HG03097 (cell line): ENCODE results near the gene BST1.
"Not testable (repeated sequence)": the region's sequence is repeated elsewhere in the genome, so short reads cannot be mapped to it uniquely, and the experiment has no call there.

Experiments used
- ATAC-seq: cut with Tn5 transposase; IDR thresholded peaks from one replicate; pipeline ENCODE4 v1.9.1; 2021; ENCODE audit not compliant: unreplicated experiment, low FRiP score

Gene BST1

GRCh38 chr4:15706646-15707362, 3.9 kb downstream of the BST1 start:
- no peak for ATAC-seq

GRCh38 chr4:15707363-15707715, 4.5 kb downstream of the BST1 start:
- ATAC-seq = no peak

GRCh38 chr4:15711762-15712161, 8.9 kb downstream of the BST1 start:
- no peak for ATAC-seq

- ATAC-seq = no peak
Measured at GRCh38 chr4:15712214-15712613, 9.3 kb downstream of the BST1 start.

- ATAC-seq = no peak
Measured at GRCh38 chr4:15714141-15714540, 11.3 kb downstream of the BST1 start.

GRCh38 chr4:15714646-15715435, 12.0 kb downstream of the BST1 start:
- ATAC-seq = no peak

- no peak for ATAC-seq
Measured at GRCh38 chr4:15716115-15716514, 13.2 kb downstream of the BST1 start.

- ATAC-seq = no peak
Measured at GRCh38 chr4:15717086-15717485, 14.2 kb downstream of the BST1 start.

- no peak for ATAC-seq
Measured at GRCh38 chr4:15717657-15718416, 15.0 kb downstream of the BST1 start.

GRCh38 chr4:15718465-15718864, 15.6 kb downstream of the BST1 start:
- no peak for ATAC-seq

- no peak for ATAC-seq
Measured at GRCh38 chr4:15718959-15719358, 16.1 kb downstream of the BST1 start.

- no peak for ATAC-seq
Measured at GRCh38 chr4:15719506-15719905, 16.6 kb downstream of the BST1 start.

- no peak for ATAC-seq
Measured at GRCh38 chr4:15720851-15721250, 18.0 kb downstream of the BST1 start.

- no peak for ATAC-seq
Measured at GRCh38 chr4:15725608-15726007, 22.7 kb downstream of the BST1 start.

- no peak for ATAC-seq
Measured at GRCh38 chr4:15729910-15730533, 27.2 kb downstream of the BST1 start.

GRCh38 chr4:15733061-15733460, 30.2 kb downstream of the BST1 start:
- not testable (repeated sequence) for ATAC-seq

- ATAC-seq = no peak
Measured at GRCh38 chr4:15735536-15735935, 32.7 kb downstream of the BST1 start.

- ATAC-seq = no peak
Measured at GRCh38 chr4:15736514-15737050, 33.7 kb downstream of the BST1 start.

GRCh38 chr4:15737255-15737654, 34.4 kb downstream of the BST1 start:
- no peak for ATAC-seq

- ATAC-seq = no peak
Measured at GRCh38 chr4:15738877-15739276, 36.0 kb downstream of the BST1 start.
